Caco-2 (cell line): ENCODE results near the gene C3orf70. TPM values are rescaled to one million over a fixed set of nuclear protein-coding genes. Genes with fewer than 3 reads are reported as not detected.

Experiments used
- BruUV-seq: library from RNA; stranded (reverse); fragments of 400-500 nt; replicated peaks from 2 replicates; lab custom pipeline; 2021; lab: Mats Ljungman, UMichigan
- CTCF ChIA-PET: fragments of 300-600 bp; sonication (Branson Sonifier 250); formaldehyde crosslinking; loops from one replicate; lab custom pipeline; 2022; ENCODE audit warnings: antibody characterized with exemption; lab: Charles Lee
- POLR2A ChIA-PET: fragments of 300-600 bp; sonication (Branson Sonifier 250); formaldehyde crosslinking; loops from one replicate; lab custom pipeline; 2022; ENCODE audit warnings: antibody characterized with exemption; lab: Charles Lee
- DNase-seq, 2 experiments: peaks; one replicate each; pipeline versions ENCODE4 v3.0.0 to v3.0.0-alpha.2; 2020 to 2022
- H3K27me3 ChIP-seq: replicated peaks from 2 replicates; pipeline ENCODE4 v1.6.0; 2011; ENCODE audit warnings: low read length; ENCODE audit not compliant: control insufficient read depth, insufficient read depth
- H3K36me3 ChIP-seq: 2 replicates; pipeline ENCODE4 v1.5.1; 2011; ENCODE audit warnings: low read length; ENCODE audit not compliant: control insufficient read depth, insufficient read depth
- H3K4me1 ChIP-seq: fragments of 250-450 bp; sonication (Bioruptor Pico); 2 replicates; pipeline ENCODE4 v1.5.1; 2020; ENCODE audit warnings: mild to moderate bottlenecking
- H3K4me3 ChIP-seq: 2 replicates; pipeline ENCODE4 v1.5.1; 2011; ENCODE audit warnings: low read depth, mild to moderate bottlenecking, control low read depth, low read length
- H3K9me3 ChIP-seq: fragments of 250-450 bp; sonication (Bioruptor Pico); 2 replicates; pipeline ENCODE4 v1.5.1; 2020; ENCODE audit warnings: mild to moderate bottlenecking, moderate library complexity
- H3K27ac Mint-ChIP-seq: one replicate; pipeline ENCODE4 v1.8.0; 2022; ENCODE audit warnings: mixed read lengths; ENCODE audit not compliant: unreplicated experiment
- H3K27me3 Mint-ChIP-seq: one replicate; pipeline ENCODE4 v1.8.0; 2022; ENCODE audit warnings: mixed read lengths; ENCODE audit not compliant: insufficient read depth, unreplicated experiment
- H3K36me3 Mint-ChIP-seq: one replicate; pipeline ENCODE4 v1.8.0; 2022; ENCODE audit warnings: mild to moderate bottlenecking, mixed read lengths; ENCODE audit not compliant: insufficient read depth, unreplicated experiment
- H3K4me1 Mint-ChIP-seq: one replicate; pipeline ENCODE4 v1.8.0; 2022; ENCODE audit warnings: low read depth, mixed read lengths; ENCODE audit not compliant: unreplicated experiment
- H3K4me3 Mint-ChIP-seq: one replicate; pipeline ENCODE4 v1.8.0; 2022; ENCODE audit warnings: mild to moderate bottlenecking, moderate library complexity, mixed read lengths; ENCODE audit not compliant: unreplicated experiment
- H3K9me3 Mint-ChIP-seq: one replicate; pipeline ENCODE4 v1.8.0; 2022; ENCODE audit warnings: mixed read lengths; ENCODE audit not compliant: unreplicated experiment
- intact Hi-C: fragments of 100-400 bp; cut with micrococcal nuclease; formaldehyde crosslinking; loops from one replicate; pipeline ENCODE4 v1.10.0; 2022; ENCODE audit not compliant: unreplicated experiment
- total RNA-seq: library from RNA; stranded (reverse); gene quantifications from 2 replicates; pipeline ENCODE4 v1.2.3, GENCODE V29; 2022
- TF ChIP-seq, protein P1 (sequence below), 2 experiments: fragments of 200-600 bp in 1 of 2; IDR thresholded peaks; 1 replicate in 1 of 2; 2 replicates in 1 of 2; pipeline versions ENCODE4 v1.5.1 to v1.8.0; 2011 to 2022; ENCODE audit warnings: antibody characterized with exemption in 1 of 2, control low read depth in 1 of 2, inconsistent platforms in 1 of 2, low read depth in 1 of 2, low read length in 1 of 2, mild to moderate bottlenecking in 1 of 2, moderate library complexity in 1 of 2; ENCODE audit not compliant: insufficient read depth in 1 of 2, severe bottlenecking in 1 of 2, unreplicated experiment in 1 of 2

Gene C3orf70
- total RNA-seq, 1 experiment from 2014 or later, result 11.2 TPM

DNA sequence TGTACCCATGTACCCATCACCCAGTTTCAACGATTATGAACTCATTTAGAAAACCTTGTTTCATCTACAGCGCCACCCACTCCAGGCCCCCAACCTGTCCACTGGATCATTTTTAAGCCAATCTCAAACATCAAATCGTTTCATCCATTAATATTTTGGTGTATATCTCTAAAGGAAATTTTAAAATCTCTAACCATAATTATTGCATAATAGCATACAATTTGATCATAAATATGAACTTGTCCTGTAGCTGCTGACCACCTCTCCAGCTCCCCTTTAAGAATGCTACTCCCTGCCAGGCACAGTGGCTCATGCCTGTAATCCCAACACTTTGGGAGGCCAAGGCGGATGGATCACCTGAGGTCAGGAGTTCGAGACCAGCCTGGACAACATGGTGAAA lies 2.8 kb upstream of the C3orf70 start:
- Histone ChIP-seq H3K9me3 (no peaks in the 10 kb centered on the region), H3K27me3 (no peaks in the 10 kb centered on the region), H3K4me3 (no peak overlapping the region), H3K36me3 (no peaks in the 10 kb centered on the region), H3K4me1 (no peaks in the 10 kb centered on the region)
- BruUV-seq, result no TSS peak
- Mint-ChIP-seq H3K27ac (no peak overlapping the region), H3K9me3 (no peaks in the 10 kb centered on the region), H3K4me1 (no peaks in the 10 kb centered on the region), H3K4me3 (no peak overlapping the region), H3K36me3 (peaks cover 5% of the 10 kb centered on the region), H3K27me3 (peaks cover 3% of the 10 kb centered on the region)
- ChIA-PET CTCF (no interaction called here), POLR2A (no interaction called here)
- intact Hi-C loops, result no loop called here
- no peak for DNase-seq
- TF ChIP-seq, protein P1, sequence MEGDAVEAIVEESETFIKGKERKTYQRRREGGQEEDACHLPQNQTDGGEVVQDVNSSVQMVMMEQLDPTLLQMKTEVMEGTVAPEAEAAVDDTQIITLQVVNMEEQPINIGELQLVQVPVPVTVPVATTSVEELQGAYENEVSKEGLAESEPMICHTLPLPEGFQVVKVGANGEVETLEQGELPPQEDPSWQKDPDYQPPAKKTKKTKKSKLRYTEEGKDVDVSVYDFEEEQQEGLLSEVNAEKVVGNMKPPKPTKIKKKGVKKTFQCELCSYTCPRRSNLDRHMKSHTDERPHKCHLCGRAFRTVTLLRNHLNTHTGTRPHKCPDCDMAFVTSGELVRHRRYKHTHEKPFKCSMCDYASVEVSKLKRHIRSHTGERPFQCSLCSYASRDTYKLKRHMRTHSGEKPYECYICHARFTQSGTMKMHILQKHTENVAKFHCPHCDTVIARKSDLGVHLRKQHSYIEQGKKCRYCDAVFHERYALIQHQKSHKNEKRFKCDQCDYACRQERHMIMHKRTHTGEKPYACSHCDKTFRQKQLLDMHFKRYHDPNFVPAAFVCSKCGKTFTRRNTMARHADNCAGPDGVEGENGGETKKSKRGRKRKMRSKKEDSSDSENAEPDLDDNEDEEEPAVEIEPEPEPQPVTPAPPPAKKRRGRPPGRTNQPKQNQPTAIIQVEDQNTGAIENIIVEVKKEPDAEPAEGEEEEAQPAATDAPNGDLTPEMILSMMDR (IDR thresholded peaks at IDR 0.05; ENCODE audit: insufficient read depth in 1 of 2, low read depth in 1 of 2, low read length in 1 of 2, severe bottlenecking in 1 of 2, unreplicated experiment in 1 of 2), result no peak

- H3K27ac Mint-ChIP-seq, result no peak overlapping the region
- TF ChIP-seq, protein P1 (IDR thresholded peaks at IDR 0.05; ENCODE audit: insufficient read depth in 1 of 2, low read depth in 1 of 2, low read length in 1 of 2, severe bottlenecking in 1 of 2, unreplicated experiment in 1 of 2), result no peak
- H3K27me3 ChIP-seq, result no peaks in the 10 kb centered on the region
- BruUV-seq, result no TSS peak
- no peak overlapping the region; the same call in 1 of the 2 replicates for H3K4me3 ChIP-seq
- H3K9me3 ChIP-seq, result no peaks in the 10 kb centered on the region
- H3K9me3 Mint-ChIP-seq, result no peaks in the 10 kb centered on the region
- peaks cover 7% of the 10 kb centered on the region for H3K27me3 Mint-ChIP-seq
- no peak for DNase-seq
- POLR2A ChIA-PET, result interaction anchor here (0.6 kb wide), 1 partner anchor 78 kb away, joined by 6 read pairs; no protein-coding TSS in a partner anchor
- H3K4me1 Mint-ChIP-seq, result no peaks in the 10 kb centered on the region
- H3K36me3 Mint-ChIP-seq, result peaks cover 5% of the 10 kb centered on the region
- H3K4me3 Mint-ChIP-seq, result no peak overlapping the region
- H3K36me3 ChIP-seq, result no peaks in the 10 kb centered on the region
- no peaks in the 10 kb centered on the region for H3K4me1 ChIP-seq
- CTCF ChIA-PET, result no interaction called here
- intact Hi-C loops, result no loop called here
Measured at GRCh38 chr3:185153861-185154629, 1.2 kb upstream of the C3orf70 start.

- ChIA-PET POLR2A (interaction anchor here (0.6 kb wide), 1 partner anchor 78 kb away, joined by 6 read pairs; no protein-coding TSS in a partner anchor), CTCF (no interaction called here)
- Histone ChIP-seq H3K27me3 (no peaks in the 10 kb centered on the region), H3K36me3 (no peaks in the 10 kb centered on the region), H3K9me3 (no peaks in the 10 kb centered on the region), H3K4me1 (no peaks in the 10 kb centered on the region), H3K4me3 (peak overlapping the region; percentile 92)
- H3K36me3 Mint-ChIP-seq, result peaks cover 5% of the 10 kb centered on the region
- H3K4me3 Mint-ChIP-seq, result no peak overlapping the region
- intact Hi-C loops, result no loop called here
- no peaks in the 10 kb centered on the region for H3K9me3 Mint-ChIP-seq
- no peaks in the 10 kb centered on the region for H3K4me1 Mint-ChIP-seq
- peaks cover 7% of the 10 kb centered on the region for H3K27me3 Mint-ChIP-seq
- BruUV-seq, result no TSS peak
- TF ChIP-seq, protein P1 (IDR thresholded peaks at IDR 0.05; ENCODE audit: insufficient read depth in 1 of 2, low read depth in 1 of 2, low read length in 1 of 2, severe bottlenecking in 1 of 2, unreplicated experiment in 1 of 2), result no peak
- H3K27ac Mint-ChIP-seq, result peak overlapping the region; percentile 45
- no peak for DNase-seq
Measured at GRCh38 chr3:185153171-185153771, 411 bp upstream of the C3orf70 start.
